CD4-positive, alpha-beta T cell (primary cell): ENCODE results near the gene GPR176. TPM values are rescaled to one million over a fixed set of nuclear protein-coding genes. Genes with fewer than 3 reads are reported as not detected.

Experiments
- ATAC-seq: fragments of 200-7000 bp; cut with Tn5 transposase; one replicate; pipeline ENCODE4 v1.10.0; 2022; ENCODE audit warnings: mild to moderate bottlenecking; ENCODE audit not compliant: poor library complexity
- CTCF ChIA-PET: fragments of 350-600 bp; sonication (Branson Sonifier 250); formaldehyde crosslinking; loops from one replicate; lab custom pipeline; 2021; ENCODE audit warnings: antibody characterized with exemption, inconsistent platforms; lab: Charles Lee
- POLR2A ChIA-PET: fragments of 350-600 bp; sonication (Branson Sonifier 250); formaldehyde crosslinking; loops from one replicate; lab custom pipeline; 2021; ENCODE audit warnings: antibody characterized with exemption, inconsistent platforms; lab: Charles Lee
- DNase-seq, 14 experiments: peaks; one replicate each; pipeline ENCODE4 v3.0.0-alpha.2; 2013 to 2020; ENCODE audit warnings: mixed read lengths in 2 of 14
- H3K27ac ChIP-seq, 2 donors: one replicate each; pipeline versions ENCODE4 v1.5.1 to v1.7.0; 2013; ENCODE audit warnings: low read length in 2 of 2, low read depth in 1 of 2, mild to moderate bottlenecking in 1 of 2
- H3K27me3 ChIP-seq, 2 experiments: 1 replicate in 1 of 2; 2 replicates in 1 of 2; pipeline versions ENCODE4 v1.6.1 to v1.7.0; 2013; ENCODE audit warnings: low read length in 2 of 2, control low read depth in 1 of 2, mild to moderate bottlenecking in 1 of 2, moderate library complexity in 1 of 2; ENCODE audit not compliant: insufficient read depth in 2 of 2, control insufficient read depth in 1 of 2
- H3K36me3 ChIP-seq: one replicate; pipeline ENCODE4 v1.6.1; 2013; ENCODE audit warnings: low read length, control low read depth; ENCODE audit not compliant: insufficient read depth
- H3K4me1 ChIP-seq: one replicate; pipeline ENCODE4 v1.6.1; 2013; ENCODE audit warnings: low read length, control low read depth; ENCODE audit not compliant: insufficient read depth
- H3K4me3 ChIP-seq: one replicate; pipeline ENCODE4 v1.5.1; 2013; ENCODE audit warnings: mild to moderate bottlenecking, low read length, moderate library complexity
- H3K9me3 ChIP-seq, 2 experiments: 1 replicate in 1 of 2; 2 replicates in 1 of 2; pipeline versions ENCODE4 v1.6.1 to v1.7.0; 2013; ENCODE audit warnings: low read length in 2 of 2, mild to moderate bottlenecking in 2 of 2, control low read depth in 1 of 2, moderate library complexity in 1 of 2; ENCODE audit not compliant: control insufficient read depth in 1 of 2, insufficient read depth in 1 of 2
- H3K27ac Mint-ChIP-seq: one replicate; pipeline ENCODE4 v1.8.0; 2020; ENCODE audit warnings: mixed read lengths
- H3K27me3 Mint-ChIP-seq: one replicate; pipeline ENCODE4 v1.8.0; 2021; ENCODE audit warnings: mixed read lengths
- H3K36me3 Mint-ChIP-seq: one replicate; pipeline ENCODE4 v1.8.0; 2021; ENCODE audit warnings: low read depth, mixed read lengths
- H3K4me1 Mint-ChIP-seq: one replicate; pipeline ENCODE4 v1.8.0; 2021; ENCODE audit warnings: low read depth, mixed read lengths
- H3K4me3 Mint-ChIP-seq: one replicate; pipeline ENCODE4 v1.8.0; 2020; ENCODE audit warnings: mild to moderate bottlenecking, mixed read lengths
- H3K9me3 Mint-ChIP-seq: one replicate; pipeline ENCODE4 v1.8.0; 2020; ENCODE audit warnings: mixed read lengths
- CTCF ChIP-seq: fragments of 200-600 bp; IDR thresholded peaks from one replicate; pipeline ENCODE4 v1.8.0; 2022; ENCODE audit warnings: antibody characterized with exemption, mild to moderate bottlenecking
- intact Hi-C, 2 experiments: fragments of 100-400 bp; cut with DNase I in 1 of 2; cut with micrococcal nuclease in 1 of 2; formaldehyde crosslinking; loops; one replicate each; pipeline versions ENCODE4 v1.15.1 to v1.9.0; 2023 to 2025; cut with DNase I, micrococcal nuclease
- total RNA-seq, 174 experiments: library from RNA in 2 of 174; stranded (reverse) in 2 of 174; gene quantifications; one replicate each; pipeline ENCODE4 v1.2.3 and lab custom pipeline; 2021 to 2026

Gene GPR176
- total RNA-seq, 2 experiments from 2014 or later: not detected

- CTCF ChIA-PET: no interaction called here
- peaks cover 75% of the 10 kb centered on the region for H3K36me3 Mint-ChIP-seq
- Histone ChIP-seq H3K9me3 (no peaks in the 10 kb centered on the region), H3K4me1 (no peaks in the 10 kb centered on the region), H3K4me3 (no peak overlapping the region), H3K36me3 (peaks cover 14% of the 10 kb centered on the region), H3K27me3 (no peaks in the 10 kb centered on the region), H3K27ac (no peak overlapping the region)
- H3K4me3 Mint-ChIP-seq: no peak overlapping the region
- no peak for ATAC-seq
- no peaks in the 10 kb centered on the region for H3K9me3 Mint-ChIP-seq
- no peaks in the 10 kb centered on the region for H3K4me1 Mint-ChIP-seq
- POLR2A ChIA-PET: no interaction called here
- H3K27me3 Mint-ChIP-seq: no peaks in the 10 kb centered on the region
- intact Hi-C loops: no loop called here
- H3K27ac Mint-ChIP-seq: no peak overlapping the region
- no peak for TF ChIP-seq CTCF
- no peak for DNase-seq
Measured at GRCh38 chr15:39948817-39949216, 28.8 kb upstream of the GPR176 start.

GRCh38 chr15:39947401-39948197 lies 27.5 kb upstream of the GPR176 start:
- no peaks in the 10 kb centered on the region for H3K27me3 ChIP-seq
- H3K9me3 Mint-ChIP-seq: no peaks in the 10 kb centered on the region
- no peak overlapping the region for H3K4me3 ChIP-seq
- ATAC-seq: no peak
- no peaks in the 10 kb centered on the region for H3K9me3 ChIP-seq
- no peaks in the 10 kb centered on the region for H3K4me1 Mint-ChIP-seq
- H3K4me1 ChIP-seq: no peaks in the 10 kb centered on the region
- H3K27ac Mint-ChIP-seq: no peak overlapping the region
- DNase-seq: no peak
- intact Hi-C loops: no loop called here
- no peak for TF ChIP-seq CTCF
- no peak overlapping the region for H3K27ac ChIP-seq
- no peak overlapping the region for H3K4me3 Mint-ChIP-seq
- CTCF ChIA-PET: interaction anchor here (0.6 kb wide), 1 partner anchor 90 kb away, joined by 3 read pairs; no protein-coding TSS in a partner anchor
- H3K27me3 Mint-ChIP-seq: no peaks in the 10 kb centered on the region
- POLR2A ChIA-PET: no interaction called here
- peaks cover 77% of the 10 kb centered on the region for H3K36me3 Mint-ChIP-seq
- peaks cover 19% of the 10 kb centered on the region for H3K36me3 ChIP-seq

DNA sequence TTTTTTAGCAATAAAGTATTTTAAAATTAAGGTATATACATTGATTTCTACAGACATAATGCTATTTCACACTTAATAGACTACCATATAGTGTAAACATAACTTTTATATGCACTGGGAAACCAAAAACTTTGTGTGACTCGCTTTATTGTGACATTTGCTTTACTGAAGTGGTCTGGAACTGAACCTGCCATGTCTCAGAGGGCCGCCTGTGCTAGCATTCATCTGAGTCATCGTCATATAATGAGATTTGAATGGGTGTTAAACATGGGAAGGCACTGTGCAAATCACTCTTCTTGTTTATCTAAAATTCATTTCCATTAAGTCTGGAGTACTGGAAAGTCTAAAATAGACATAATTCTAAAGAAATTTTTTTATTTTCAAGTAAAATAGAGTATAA lies 26.8 kb upstream of the GPR176 start:
- Histone ChIP-seq H3K9me3 (no peaks in the 10 kb centered on the region), H3K4me3 (no peak overlapping the region), H3K4me1 (no peaks in the 10 kb centered on the region), H3K27ac (no peak overlapping the region), H3K27me3 (no peaks in the 10 kb centered on the region), H3K36me3 (peaks cover 22% of the 10 kb centered on the region)
- Mint-ChIP-seq H3K36me3 (peaks cover 76% of the 10 kb centered on the region), H3K4me3 (no peak overlapping the region), H3K27ac (no peak overlapping the region), H3K4me1 (no peaks in the 10 kb centered on the region), H3K9me3 (no peaks in the 10 kb centered on the region), H3K27me3 (no peaks in the 10 kb centered on the region)
- intact Hi-C loops: no loop called here
- no peak for ATAC-seq
- ChIA-PET CTCF (no interaction called here), POLR2A (no interaction called here)
- DNase-seq: no peak
- TF ChIP-seq CTCF: no peak
